Trophoblast cell (in vitro differentiated cells and primary cell): ENCODE results near the gene ANGPTL7.

ENCODE experiments used
- DNase-seq, 2 donors: peaks; one replicate each; pipeline ENCODE4 v3.0.0-alpha.2; 2016
- H2AFZ ChIP-seq: 2 replicates; pipeline ENCODE4 v1.6.1; 2013; ENCODE audit warnings: low read length, moderate library complexity, mild to moderate bottlenecking; ENCODE audit not compliant: insufficient read depth, poor library complexity
- H2AK5ac ChIP-seq: 2 replicates; pipeline ENCODE4 v1.6.1; 2013; ENCODE audit warnings: mild to moderate bottlenecking, low read length
- H2BK120ac ChIP-seq: 2 replicates; pipeline ENCODE4 v1.6.1; 2013; ENCODE audit warnings: low read length, mild to moderate bottlenecking, moderate library complexity; ENCODE audit not compliant: insufficient read depth, poor library complexity
- H2BK12ac ChIP-seq: 2 replicates; pipeline ENCODE4 v1.6.1; 2013; ENCODE audit warnings: mild to moderate bottlenecking, low read length, moderate library complexity
- H2BK5ac ChIP-seq: 2 replicates; pipeline ENCODE4 v1.6.1; 2013; ENCODE audit warnings: low read length, low read depth, moderate library complexity, mild to moderate bottlenecking; ENCODE audit not compliant: poor library complexity
- H3K14ac ChIP-seq: 2 replicates; pipeline ENCODE4 v1.6.1; 2013; ENCODE audit warnings: mild to moderate bottlenecking, low read length
- H3K18ac ChIP-seq: 2 replicates; pipeline ENCODE4 v1.6.1; 2013; ENCODE audit warnings: mild to moderate bottlenecking, low read length
- H3K23ac ChIP-seq: 2 replicates; pipeline ENCODE4 v1.6.1; 2013; ENCODE audit warnings: low read length
- H3K27ac ChIP-seq: 2 replicates; pipeline ENCODE4 v1.5.1; 2013; ENCODE audit warnings: low read depth, mild to moderate bottlenecking, inconsistent platforms, low read length, moderate library complexity
- H3K27me3 ChIP-seq: 2 replicates; pipeline ENCODE4 v1.6.1; 2013; ENCODE audit warnings: inconsistent platforms, mild to moderate bottlenecking, low read length, moderate library complexity; ENCODE audit not compliant: insufficient read depth
- H3K36me3 ChIP-seq, 2 experiments: 1 replicate in 1 of 2; 2 replicates in 1 of 2; pipeline ENCODE4 v1.6.1; 2013; ENCODE audit warnings: low read length in 2 of 2, mild to moderate bottlenecking in 2 of 2, moderate library complexity in 1 of 2; ENCODE audit not compliant: insufficient read depth in 2 of 2, control insufficient read depth in 1 of 2
- H3K4ac ChIP-seq: 2 replicates; pipeline ENCODE4 v1.6.1; 2013; ENCODE audit warnings: low read depth, mild to moderate bottlenecking, low read length, moderate library complexity
- H3K4me1 ChIP-seq, 2 experiments: 1 replicate in 1 of 2; 2 replicates in 1 of 2; pipeline ENCODE4 v1.6.1; 2013; ENCODE audit warnings: low read length in 2 of 2, mild to moderate bottlenecking in 2 of 2, moderate library complexity in 1 of 2; ENCODE audit not compliant: insufficient read depth in 2 of 2, control insufficient read depth in 1 of 2
- H3K4me2 ChIP-seq: 2 replicates; pipeline ENCODE4 v1.6.1; 2013; ENCODE audit warnings: inconsistent platforms, mild to moderate bottlenecking, low read length, moderate library complexity
- H3K4me3 ChIP-seq: 2 replicates; pipeline ENCODE4 v1.5.1; 2013; ENCODE audit warnings: mild to moderate bottlenecking, low read depth, low read length, inconsistent platforms
- H3K79me1 ChIP-seq: one replicate; pipeline ENCODE4 v1.6.1; 2013; ENCODE audit warnings: low read length
- H3K79me2 ChIP-seq: 2 replicates; pipeline ENCODE4 v1.6.1; 2013; ENCODE audit warnings: low read length, mild to moderate bottlenecking; ENCODE audit not compliant: control insufficient read depth, insufficient read depth, poor library complexity
- H3K9ac ChIP-seq: 2 replicates; pipeline ENCODE4 v1.6.1; 2013; ENCODE audit warnings: mild to moderate bottlenecking, low read length
- H3K9me3 ChIP-seq: 2 replicates; pipeline ENCODE4 v1.6.1; 2013; ENCODE audit warnings: low read depth, mild to moderate bottlenecking, control low read depth, inconsistent platforms, low read length; ENCODE audit not compliant: insufficient read depth
- H4K12ac ChIP-seq: 2 replicates; pipeline ENCODE4 v1.6.1; 2013; ENCODE audit warnings: low read depth, mild to moderate bottlenecking, low read length, moderate library complexity
- H4K8ac ChIP-seq: 2 replicates; pipeline ENCODE4 v1.6.1; 2013; ENCODE audit warnings: low read depth, mild to moderate bottlenecking, low read length, moderate library complexity
- H4K91ac ChIP-seq: one replicate; pipeline ENCODE4 v1.6.1; 2013; ENCODE audit warnings: low read depth, mild to moderate bottlenecking, low read length, moderate library complexity
- WGBS: extraction: QIAGEN DNeasy Blood & Tissue Kit; methylation state at CpG from one replicate; pipeline ENCODE4 v1.1.7; 2013; ENCODE audit warnings: missing lambda C conversion rate; ENCODE audit not compliant: insufficient read length, insufficient coverage; ENCODE audit errors: extremely low coverage; 5-methylcytosine and 5-hydroxymethylcytosine counted together

The ANGPTL7 gene

DNA sequence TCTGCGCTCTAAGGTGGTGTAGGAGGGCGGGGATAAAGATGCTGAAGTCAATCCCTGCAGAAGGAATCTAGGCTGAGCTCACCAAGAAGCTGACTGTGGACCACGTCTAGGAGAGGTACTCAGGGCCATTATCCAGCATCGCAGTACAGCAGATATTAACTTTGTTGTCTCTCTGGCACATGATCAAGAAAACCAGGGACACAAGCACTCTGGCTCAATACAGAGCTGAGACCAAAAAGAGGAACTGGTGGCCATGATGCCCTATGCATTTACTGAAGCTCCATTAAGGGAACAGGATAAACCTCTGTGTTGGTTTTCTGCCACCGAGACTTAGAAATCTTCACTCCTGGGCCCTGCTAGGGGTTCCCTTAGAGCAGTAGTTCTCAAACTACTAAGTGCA lies 38.0 kb upstream of the ANGPTL7 start:
- Histone ChIP-seq H3K36me3 (peaks cover 5 to 29% of the 10 kb centered on the region in 2 experiments), H3K18ac (no peak overlapping the region), H3K79me1 (no peaks in the 10 kb centered on the region), H2BK12ac (no peak overlapping the region), H2BK5ac (no peak overlapping the region), H3K9me3 (peaks cover 1% of the 10 kb centered on the region), H4K8ac (no peak overlapping the region), H3K79me2 (no peaks in the 10 kb centered on the region), H3K4me2 (no peak overlapping the region), H3K9ac (no peak overlapping the region), H4K91ac (no peak overlapping the region), H3K4me3 (no peak overlapping the region), H2AK5ac (no peak overlapping the region), H2AFZ (no peak overlapping the region), H3K27ac (no peak overlapping the region), H3K23ac (no peak overlapping the region), H3K4ac (no peak overlapping the region), H3K4me1 (peaks cover 2 to 6% of the 10 kb centered on the region in 2 experiments), H4K12ac (no peak overlapping the region), H3K14ac (no peak overlapping the region), H3K27me3 (no peaks in the 10 kb centered on the region), H2BK120ac (no peak overlapping the region)
- no peak for DNase-seq
- WGBS, result no CpG with 5 or more reads among the region's 5 CpGs

DNA sequence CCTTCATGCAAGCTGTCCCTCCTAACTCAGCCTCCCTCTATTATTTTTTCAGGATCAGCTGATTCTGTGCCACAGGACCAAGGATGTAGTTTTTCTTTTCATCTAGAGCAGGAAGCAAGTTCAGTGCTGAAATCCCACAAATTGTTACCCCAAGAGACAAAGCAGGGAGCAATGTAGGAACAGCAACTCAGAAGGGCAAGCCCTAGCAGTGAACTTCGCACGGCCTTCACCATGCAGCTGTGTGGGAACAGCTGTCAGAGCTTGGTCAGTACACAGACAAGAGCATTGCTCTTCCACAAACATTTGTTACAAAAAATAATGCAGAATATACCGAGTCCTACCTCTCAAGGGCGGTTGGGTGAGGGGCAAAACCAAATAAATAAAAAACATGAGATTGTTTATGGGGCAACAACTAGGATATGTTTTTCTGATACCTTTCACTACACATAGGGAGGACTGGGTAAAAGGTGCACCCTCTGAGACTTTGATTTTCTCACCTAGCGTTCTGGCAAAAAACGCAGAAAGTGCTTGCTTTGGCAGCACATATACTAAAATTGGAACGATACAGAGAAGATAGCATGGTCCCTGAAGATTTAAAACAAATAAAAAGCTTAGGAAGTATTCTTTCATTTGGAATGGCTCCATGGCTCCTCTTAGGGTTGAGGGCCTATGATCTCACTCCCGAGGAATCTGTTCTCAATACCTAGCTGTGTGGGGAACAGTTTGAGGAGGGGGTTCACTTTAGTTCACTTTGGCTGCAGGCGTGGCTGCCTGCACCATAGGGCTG lies 37.1 kb upstream of the ANGPTL7 start:
- Histone ChIP-seq H2BK12ac (no peak overlapping the region), H3K79me1 (no peaks in the 10 kb centered on the region), H4K91ac (no peak overlapping the region), H3K27ac (no peak overlapping the region), H3K23ac (no peak overlapping the region), H3K9ac (no peak overlapping the region), H3K79me2 (no peaks in the 10 kb centered on the region), H4K12ac (no peak overlapping the region), H3K4ac (no peak overlapping the region), H3K4me2 (no peak overlapping the region), H3K4me3 (no peak overlapping the region), H2BK5ac (no peak overlapping the region), H2AK5ac (no peak overlapping the region), H3K14ac (no peak overlapping the region), H4K8ac (no peak overlapping the region), H3K18ac (no peak overlapping the region), H2BK120ac (no peak overlapping the region), H3K9me3 (peaks cover 1% of the 10 kb centered on the region), H3K36me3 (peaks cover 6 to 27% of the 10 kb centered on the region in 2 experiments), H2AFZ (no peak overlapping the region), H3K4me1 (peaks cover 2 to 7% of the 10 kb centered on the region in 2 experiments), H3K27me3 (no peaks in the 10 kb centered on the region)
- WGBS, result no CpG with 5 or more reads among the region's 9 CpGs
- DNase-seq, result no peak

DNA sequence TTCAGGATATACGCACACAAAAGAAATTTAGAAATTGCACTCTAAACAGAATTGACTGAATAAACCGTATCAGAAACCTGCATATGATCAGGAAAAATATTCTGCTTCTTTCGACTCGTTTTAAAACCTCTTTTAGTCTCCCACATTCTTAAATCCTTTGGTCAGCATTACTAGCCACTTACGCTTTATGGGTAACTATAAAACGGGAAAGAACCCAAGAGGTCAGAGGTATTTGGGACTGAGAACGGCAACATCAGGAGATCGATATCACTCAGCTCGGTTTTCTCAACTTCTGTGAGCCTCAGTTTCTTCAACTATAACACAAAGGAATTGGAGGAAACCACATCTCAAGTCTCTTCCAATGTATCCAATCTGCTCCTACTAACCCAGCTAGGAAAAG lies 36.4 kb upstream of the ANGPTL7 start:
- no peak overlapping the region for H2BK5ac ChIP-seq
- H3K27ac ChIP-seq, result no peak overlapping the region
- no peak overlapping the region for H3K9ac ChIP-seq
- H2BK12ac ChIP-seq, result no peak overlapping the region
- peaks cover 2 to 8% of the 10 kb centered on the region in 2 experiments for H3K4me1 ChIP-seq
- H3K27me3 ChIP-seq, result no peaks in the 10 kb centered on the region
- H2AK5ac ChIP-seq, result no peak overlapping the region
- DNase-seq, result no peak
- no peak overlapping the region for H3K23ac ChIP-seq
- no peaks in the 10 kb centered on the region for H3K79me2 ChIP-seq
- no peaks in the 10 kb centered on the region for H3K79me1 ChIP-seq
- WGBS, result no CpG with 5 or more reads among the region's 9 CpGs
- no peak overlapping the region for H4K12ac ChIP-seq
- H2BK120ac ChIP-seq, result no peak overlapping the region
- H3K9me3 ChIP-seq, result peaks cover 1% of the 10 kb centered on the region
- no peak overlapping the region for H3K4me2 ChIP-seq
- H4K8ac ChIP-seq, result no peak overlapping the region
- no peak overlapping the region for H3K4me3 ChIP-seq
- no peak overlapping the region for H3K18ac ChIP-seq
- H3K14ac ChIP-seq, result no peak overlapping the region
- H4K91ac ChIP-seq, result no peak overlapping the region
- no peak overlapping the region for H2AFZ ChIP-seq
- no peak overlapping the region for H3K4ac ChIP-seq
- peaks cover 7 to 30% of the 10 kb centered on the region in 2 experiments for H3K36me3 ChIP-seq

DNA sequence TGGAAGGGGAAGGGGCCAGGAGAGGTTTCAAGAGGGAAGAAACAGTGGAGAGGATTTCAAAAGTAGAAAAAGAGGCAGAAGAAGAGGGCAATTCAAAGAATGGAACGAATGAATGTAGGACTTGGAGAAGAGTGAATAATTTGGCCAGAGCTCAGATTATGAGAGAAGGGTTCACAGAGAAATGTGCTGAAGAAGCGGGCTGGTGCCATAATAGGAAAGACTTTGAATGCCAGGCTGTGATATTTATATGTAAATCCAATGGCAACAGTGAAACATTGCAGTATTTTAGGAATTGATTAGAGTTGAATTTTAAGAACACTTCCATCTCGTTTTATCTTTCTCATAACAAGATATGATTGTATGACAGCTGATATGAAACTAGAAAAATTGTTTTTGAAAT lies 36.0 kb upstream of the ANGPTL7 start:
- Histone ChIP-seq H2AFZ (no peak overlapping the region), H3K9me3 (peaks cover 1% of the 10 kb centered on the region), H3K27me3 (no peaks in the 10 kb centered on the region), H3K79me1 (no peaks in the 10 kb centered on the region), H3K4ac (no peak overlapping the region), H3K4me2 (no peak overlapping the region), H3K4me3 (no peak overlapping the region), H2BK12ac (no peak overlapping the region), H3K14ac (no peak overlapping the region), H4K8ac (no peak overlapping the region), H3K23ac (no peak overlapping the region), H2BK5ac (no peak overlapping the region), H2BK120ac (no peak overlapping the region), H3K18ac (no peak overlapping the region), H3K27ac (no peak overlapping the region), H3K9ac (no peak overlapping the region), H4K91ac (no peak overlapping the region), H2AK5ac (no peak overlapping the region), H3K4me1 (peaks cover 2 to 8% of the 10 kb centered on the region in 2 experiments), H4K12ac (no peak overlapping the region), H3K79me2 (no peaks in the 10 kb centered on the region), H3K36me3 (peaks cover 7 to 30% of the 10 kb centered on the region in 2 experiments)
- no CpG with 5 or more reads among the region's 3 CpGs for WGBS
- DNase-seq, result no peak
